Head of caudate nucleus (tissue), 42 donors: Measurements from ENCODE around the gene KANK2.
A peak's percentile ranks its signal among the peaks of the same experiment; 100 is the strongest.
"Not testable (repeated sequence)": the region's sequence is repeated elsewhere in the genome, so short reads cannot be mapped to it uniquely, and the experiment has no call there.

Experiments used
- DNase-seq, 42 donors: peaks; one replicate each; pipeline versions ENCODE4 v3.0.0 to v3.0.0-alpha.2; 2020 to 2021; ENCODE audit warnings: mixed read lengths in 7 of 42
- intact Hi-C: fragments of 100-400 bp; cut with DNase I; formaldehyde crosslinking; loops from one replicate; pipeline ENCODE4 v1.15.0; 2022

KANK2 gene

DNA sequence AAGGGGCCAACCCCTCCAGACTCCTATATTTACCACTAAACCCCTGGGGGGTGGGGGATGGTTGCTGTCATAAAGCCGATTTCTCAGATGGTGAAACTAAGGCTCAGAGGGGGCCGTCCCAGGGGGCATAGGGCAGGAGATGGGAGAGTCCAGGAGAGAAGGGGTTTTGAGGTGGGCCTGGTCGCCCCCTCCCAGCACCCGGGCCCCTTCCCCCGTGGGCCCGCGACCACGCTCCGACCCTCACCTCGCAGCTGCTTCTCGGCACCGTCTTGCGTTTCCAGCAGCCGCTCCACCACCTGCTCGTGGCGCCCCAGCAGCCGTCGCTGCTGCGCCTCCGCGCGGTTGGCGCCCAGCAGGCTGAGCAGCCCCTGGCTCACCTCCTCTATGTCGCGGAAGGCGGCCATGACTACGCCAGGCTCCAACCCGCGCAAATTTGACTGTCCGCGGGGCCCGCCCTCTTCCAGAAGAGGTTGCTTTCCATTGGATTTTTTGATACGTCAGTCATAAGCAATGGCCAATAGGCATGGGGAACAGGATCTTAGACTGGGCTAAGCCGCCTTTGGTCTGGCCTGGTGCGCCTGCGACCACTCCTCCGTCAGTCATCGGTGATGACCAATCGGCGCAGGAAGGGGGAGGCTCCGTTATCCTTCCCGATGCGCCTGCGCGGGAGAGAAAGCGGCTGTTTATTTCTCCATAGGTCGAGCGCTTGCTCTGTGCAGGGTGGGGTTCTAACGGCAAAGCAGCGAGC, 41.8 kb downstream of the KANK2 start, which contains the start of gene SPC24:
Gene SPC24 (minus strand): TSS at position 410 of the 748 bp plus-strand sequence. CDS start 6 bp downstream, at position 404.
- peak; percentile 94 to 99 (median 98) for DNase-seq
- intact Hi-C loops, result no loop called here

GRCh38 chr19:11154683-11155047, 42.7 kb downstream of the KANK2 start:
- intact Hi-C loops, result no loop called here
- DNase-seq, result no peak

DNA sequence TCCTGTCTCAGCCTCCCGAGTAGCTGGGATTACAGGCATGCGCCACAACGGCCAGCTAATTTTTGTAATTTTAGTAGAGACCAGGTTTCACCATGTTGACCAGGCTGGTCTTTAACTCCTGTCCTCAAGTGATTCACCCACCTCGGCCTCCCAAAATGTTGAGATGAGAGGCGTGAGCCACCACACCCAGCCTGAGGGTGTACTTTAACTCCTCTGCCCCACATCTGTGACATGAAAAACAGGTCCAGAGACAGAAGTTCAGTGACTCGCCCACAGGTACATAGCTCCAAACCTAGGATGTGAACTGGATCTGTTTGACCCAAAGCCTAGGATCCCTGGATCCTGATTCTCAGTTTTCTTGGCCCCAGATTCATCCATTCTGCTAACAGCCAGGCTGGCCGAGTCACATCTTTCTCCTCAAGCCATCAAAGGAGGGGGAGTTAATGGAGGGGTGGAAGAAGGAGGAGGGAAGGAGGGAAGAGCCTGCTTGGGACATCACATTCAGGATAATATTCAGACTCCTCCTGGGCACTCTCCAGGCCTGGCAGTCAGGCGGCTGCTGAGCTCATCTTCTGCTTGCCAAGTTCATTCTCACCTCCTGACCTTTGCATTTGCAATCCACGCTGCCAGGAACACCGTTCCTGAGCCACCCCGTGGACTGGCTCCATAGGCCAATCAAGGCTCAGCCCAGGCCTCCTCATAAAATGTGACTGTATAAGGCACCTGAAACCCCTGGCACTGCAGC, 44.9 kb downstream of the KANK2 start:
- intact Hi-C loops, result no loop called here
- DNase-seq, result peak in 8 of 42 donors; percentile 16 to 46 (median 24)

DNA sequence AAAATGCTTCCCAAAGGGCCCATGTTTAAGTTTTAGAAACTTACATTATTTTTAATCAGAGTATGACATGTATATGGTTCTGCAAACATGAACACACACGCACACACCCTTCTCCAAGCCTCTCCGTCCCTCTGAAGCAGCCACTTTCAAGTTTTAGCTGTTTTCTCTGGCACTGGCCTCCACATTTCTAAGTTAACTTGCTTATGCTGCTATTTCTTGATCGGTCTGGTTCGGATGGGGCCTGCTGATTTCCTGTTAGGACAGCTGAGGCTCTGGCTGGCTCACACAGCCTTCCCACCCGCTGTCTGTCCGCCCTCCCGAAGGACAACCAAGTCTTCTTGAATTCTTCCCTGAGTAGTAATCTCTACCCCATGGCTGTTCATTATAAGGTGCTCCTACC, 46.2 kb downstream of the KANK2 start:
- no peak for DNase-seq
- intact Hi-C loops, result no loop called here

DNA sequence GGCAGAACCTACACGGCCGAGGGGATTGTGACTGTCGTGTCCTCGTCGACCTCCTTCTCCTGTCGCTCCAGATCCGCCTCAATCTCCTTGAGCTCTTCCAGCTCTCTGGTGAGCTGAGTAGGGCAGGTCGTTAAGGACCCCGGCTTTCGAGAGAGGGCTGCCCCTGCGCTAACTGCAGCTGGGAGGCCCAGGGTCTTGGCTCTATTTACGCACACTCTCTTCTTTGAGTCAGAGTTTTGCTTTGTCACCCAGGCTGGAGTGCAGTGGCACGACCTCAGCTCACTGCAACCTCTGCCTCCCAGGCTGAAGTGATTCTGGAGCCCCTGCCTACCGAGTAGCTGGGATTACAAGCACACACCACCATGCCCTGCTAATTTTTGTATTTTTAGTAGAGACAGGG, 49.3 kb downstream of the KANK2 start:
- no peak for DNase-seq
- intact Hi-C loops, result no loop called here

DNA sequence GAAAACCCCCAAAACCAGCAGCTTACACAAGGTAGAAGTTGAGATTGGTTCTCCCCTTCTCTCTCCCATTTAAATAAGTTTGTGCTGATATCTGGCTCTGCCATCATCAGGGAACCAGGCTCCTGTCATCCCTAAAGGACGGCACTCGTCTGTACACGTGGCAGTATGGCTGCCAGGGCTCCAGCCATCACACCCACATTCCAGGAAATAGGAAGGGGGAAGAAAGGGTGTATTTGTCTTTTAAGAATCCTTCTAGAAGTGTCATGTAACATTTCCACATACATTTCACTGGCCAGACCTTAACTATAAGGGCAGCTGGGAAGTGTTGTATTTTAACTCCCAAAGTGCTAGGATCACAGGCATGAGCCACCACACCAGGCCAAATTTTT, 51.8 kb downstream of the KANK2 start:
- no peak for DNase-seq

DNA sequence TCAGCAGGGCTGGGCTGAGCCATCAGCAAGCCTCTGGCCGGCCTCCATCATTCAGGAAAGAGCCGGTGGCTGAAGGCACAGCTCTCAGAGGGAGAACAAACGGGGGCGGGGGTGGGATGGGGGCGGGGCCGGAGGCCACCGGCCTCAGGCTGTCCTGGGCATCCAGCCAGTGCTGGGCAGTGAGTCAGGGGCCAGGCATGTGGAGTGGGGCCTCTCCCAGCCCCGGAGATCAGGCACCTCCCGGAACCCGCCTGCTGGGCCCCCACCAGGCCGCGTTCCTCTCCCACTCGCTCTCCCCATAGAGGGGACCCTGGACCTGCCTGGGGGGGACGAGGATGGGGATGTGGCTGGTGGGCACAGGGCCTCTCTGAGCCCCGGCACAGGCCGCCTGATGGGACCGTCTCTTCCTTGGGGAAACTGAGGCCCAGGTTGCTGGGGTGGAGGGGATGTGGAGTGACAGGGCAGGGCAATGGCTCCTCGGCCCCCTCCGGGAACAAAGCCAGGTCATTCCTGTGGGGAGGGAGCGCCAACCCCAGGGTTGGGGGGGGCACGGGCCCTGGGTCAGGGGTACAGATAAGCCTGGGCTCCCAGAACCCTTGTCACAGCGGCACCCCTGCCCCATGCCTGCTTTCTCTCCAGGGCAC, 54.7 kb downstream of the KANK2 start:
- DNase-seq, result peak in 38 of 42 donors; percentile 16 to 87 (median 50)
- intact Hi-C loops, result loop anchor here (5.0 kb wide), 1 partner anchor 60 kb away; no protein-coding TSS in a partner anchor

More for the DNA sequence above, 51.8 kb downstream of the KANK2 start:
- intact Hi-C loops, result no loop called here

DNA sequence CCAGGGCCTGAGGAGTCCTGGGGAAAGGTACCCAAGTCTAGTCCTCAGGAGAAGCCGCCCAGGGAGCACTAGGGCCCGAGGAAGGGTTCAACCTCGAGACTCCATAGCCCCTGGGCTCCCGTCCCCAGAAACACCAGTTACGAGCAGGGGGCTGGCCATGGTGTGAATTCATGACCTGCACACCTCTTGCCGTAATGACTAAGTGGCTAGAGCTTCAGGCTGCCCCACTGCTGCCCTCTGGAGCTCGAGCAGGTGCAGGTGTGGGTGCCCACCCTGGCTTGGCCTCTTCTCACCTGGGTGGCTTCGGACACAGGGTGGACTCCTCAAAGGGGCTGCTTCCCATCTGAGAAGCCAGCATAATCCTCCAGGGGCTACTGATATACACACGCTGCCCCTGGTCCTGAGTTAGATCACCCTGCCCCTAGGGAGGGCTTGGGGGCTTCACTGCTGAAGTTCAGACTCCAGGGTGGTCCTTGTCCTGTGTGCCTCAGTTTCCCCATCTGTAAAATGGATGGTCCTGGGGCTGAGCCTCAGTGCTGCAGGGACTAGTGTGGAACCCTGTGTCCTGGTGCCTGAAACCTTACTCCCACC, 55.3 kb downstream of the KANK2 start:
- no peak for DNase-seq

GRCh38 chr19:11140896-11141295, 56.4 kb downstream of the KANK2 start:
- intact Hi-C loops, result loop anchor here (5.0 kb wide), 1 partner anchor 61 kb away; no protein-coding TSS in a partner anchor

More for the DNA sequence above, 55.3 kb downstream of the KANK2 start:
- intact Hi-C loops, result loop anchor here (5.0 kb wide), 1 partner anchor 60 kb away; no protein-coding TSS in a partner anchor

GRCh38 chr19:11140023-11140538, 57.3 kb downstream of the KANK2 start:
- not testable (repeated sequence) for DNase-seq
- intact Hi-C loops, result loop anchor here (5.0 kb wide), 1 partner anchor 62 kb away; no protein-coding TSS in a partner anchor

More at GRCh38 chr19:11140896-11141295, 56.4 kb downstream of the KANK2 start:
- DNase-seq, result no peak

DNA sequence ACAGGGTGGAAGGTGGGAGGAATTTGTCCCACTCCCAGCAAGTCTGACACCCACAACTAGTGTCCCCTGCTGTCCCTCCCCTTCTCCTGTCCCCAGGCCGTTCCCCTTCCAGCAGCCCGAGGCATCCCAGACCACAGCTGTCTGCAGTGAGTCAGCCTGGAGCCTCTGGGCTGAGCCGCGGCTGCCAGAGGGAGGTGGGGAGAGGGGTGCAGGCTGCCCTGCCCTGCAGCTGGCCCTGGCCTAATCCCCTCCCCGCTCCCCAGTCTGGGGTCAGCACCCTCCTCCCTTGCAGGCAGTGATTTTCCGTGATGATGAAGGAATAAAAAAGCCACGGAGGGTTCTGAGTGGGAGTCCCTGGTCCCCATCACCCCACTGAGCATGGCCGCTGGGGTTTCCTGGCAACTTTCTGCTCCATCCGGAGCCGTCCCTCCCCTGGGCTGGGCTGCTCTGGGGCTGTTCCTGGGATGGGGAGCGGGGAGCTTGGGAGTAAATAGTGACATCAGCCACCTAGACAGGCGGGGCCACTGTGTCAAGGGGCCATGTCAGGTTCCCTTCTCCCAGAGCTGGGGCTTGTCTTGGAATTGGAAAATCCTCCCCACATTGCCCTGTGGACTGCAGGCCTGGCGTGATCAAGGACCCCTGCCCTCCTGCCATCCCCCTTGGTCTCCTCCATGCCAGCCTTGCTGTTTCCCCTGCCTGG, 58.6 kb downstream of the KANK2 start:
- DNase-seq, result peak; percentile 24 to 89 (median 60)
- intact Hi-C loops, result no loop called here

DNA sequence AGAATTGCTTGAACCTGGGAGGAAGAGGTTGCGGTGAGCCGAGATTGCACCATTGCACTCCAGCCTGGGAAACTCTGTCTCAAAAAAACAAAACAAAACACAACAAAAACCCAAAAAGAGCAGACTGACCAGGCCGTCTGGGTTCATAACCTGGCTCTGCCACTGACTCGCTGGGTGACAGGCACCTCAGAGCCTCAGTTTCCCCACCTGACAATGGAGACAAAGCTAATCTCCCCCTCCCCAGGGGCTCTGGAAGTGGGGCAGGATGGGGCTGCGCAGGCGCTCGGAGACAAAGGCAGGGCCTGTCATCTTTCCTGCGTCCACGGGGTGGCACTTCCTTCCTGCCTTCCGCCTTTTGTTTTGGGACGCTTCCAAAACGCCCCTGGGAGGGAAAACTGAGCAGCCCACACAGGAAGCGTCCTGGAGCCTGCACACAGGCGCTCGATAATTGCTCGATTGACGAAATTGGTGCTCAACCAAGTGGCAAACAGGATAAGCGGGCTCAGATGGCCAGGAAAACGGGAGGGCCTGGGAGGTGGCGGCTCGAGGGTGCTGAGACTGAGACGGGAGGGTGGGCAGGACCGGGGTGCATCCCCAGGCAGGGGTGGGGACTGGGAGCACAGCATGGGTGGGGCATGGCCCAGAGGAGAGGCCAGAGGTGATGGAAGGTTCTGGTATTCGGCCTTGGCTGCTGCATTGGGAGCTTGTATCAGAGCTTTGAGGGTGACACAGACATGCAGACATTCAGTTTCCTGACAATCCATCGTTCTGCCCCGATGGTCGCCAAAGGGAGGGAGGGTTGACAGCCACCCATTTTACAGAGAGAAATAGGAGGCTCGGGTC, 59.6 kb downstream of the KANK2 start:
- DNase-seq, result peak; percentile 53 to 92 (median 81)
- intact Hi-C loops, result no loop called here

DNA sequence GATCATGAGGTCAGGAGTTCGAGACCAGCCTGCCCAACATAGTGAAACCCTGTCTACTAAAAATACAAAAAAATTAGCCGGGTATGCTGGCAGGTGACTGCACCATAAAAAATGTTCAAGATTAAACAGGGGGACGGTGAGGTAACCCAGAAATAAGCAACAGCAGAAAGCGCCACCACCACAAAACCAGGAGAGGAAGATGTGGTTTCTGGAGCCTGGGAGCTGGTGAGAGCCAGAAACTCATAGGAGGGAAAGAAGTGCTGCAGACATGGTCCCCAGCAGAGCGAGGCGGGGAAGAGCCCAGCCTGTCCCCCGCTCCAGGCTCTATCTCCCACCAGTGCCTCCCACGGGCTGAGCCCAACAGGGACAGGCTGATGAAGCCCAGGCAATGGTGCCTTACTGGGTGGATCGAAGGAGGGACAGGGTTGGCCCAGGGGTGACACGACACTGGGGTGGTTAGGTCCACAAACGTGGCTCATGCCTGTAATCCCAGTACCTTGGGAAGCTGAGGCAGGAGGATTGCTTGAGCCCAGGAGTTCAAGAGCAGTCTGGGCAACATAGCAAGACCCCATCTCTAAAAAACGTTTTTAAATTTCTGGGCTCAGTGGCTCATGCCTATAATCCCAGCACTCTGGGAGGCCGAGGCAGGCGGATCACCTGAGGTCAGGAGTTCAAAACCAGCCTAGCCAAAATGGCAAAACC, 60.8 kb downstream of the KANK2 start:
- intact Hi-C loops, result no loop called here
- no peak for DNase-seq

DNA sequence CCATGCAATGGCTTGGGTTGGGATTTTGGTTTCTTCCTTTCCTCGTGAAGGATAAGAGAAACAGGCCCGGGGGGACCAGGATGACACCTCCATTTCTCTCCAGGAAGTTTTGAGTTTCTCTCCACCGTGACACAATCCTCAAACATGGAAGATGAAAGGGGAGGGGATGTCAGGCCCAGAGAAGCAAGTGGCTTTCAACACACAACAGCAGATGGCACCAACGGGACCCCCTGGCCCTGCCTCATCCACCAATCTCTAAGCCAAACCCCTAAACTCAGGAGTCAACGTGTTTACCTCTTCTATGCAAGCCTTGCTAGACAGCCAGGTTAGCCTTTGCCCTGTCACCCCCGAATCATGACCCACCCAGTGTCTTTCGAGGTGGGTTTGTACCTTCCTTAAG, 65.9 kb downstream of the KANK2 start:
- intact Hi-C loops, result no loop called here
- DNase-seq, result no peak

GRCh38 chr19:11130824-11131455, 66.4 kb downstream of the KANK2 start:
- intact Hi-C loops, result no loop called here
- peak; percentile 58 to 91 (median 79) for DNase-seq

- intact Hi-C loops, result no loop called here
- DNase-seq, result no peak
Observed at GRCh38 chr19:11127905-11128304, 69.4 kb downstream of the KANK2 start.
